NCI-H2227 (cell line): ENCODE results near the gene MED26.

Source experiments
- DNase-seq: peaks from one replicate; lab custom pipeline; 2025; ENCODE audit not compliant: unreplicated experiment; lab: John Stamatoyannopoulos, UW

MED26 gene

DNA sequence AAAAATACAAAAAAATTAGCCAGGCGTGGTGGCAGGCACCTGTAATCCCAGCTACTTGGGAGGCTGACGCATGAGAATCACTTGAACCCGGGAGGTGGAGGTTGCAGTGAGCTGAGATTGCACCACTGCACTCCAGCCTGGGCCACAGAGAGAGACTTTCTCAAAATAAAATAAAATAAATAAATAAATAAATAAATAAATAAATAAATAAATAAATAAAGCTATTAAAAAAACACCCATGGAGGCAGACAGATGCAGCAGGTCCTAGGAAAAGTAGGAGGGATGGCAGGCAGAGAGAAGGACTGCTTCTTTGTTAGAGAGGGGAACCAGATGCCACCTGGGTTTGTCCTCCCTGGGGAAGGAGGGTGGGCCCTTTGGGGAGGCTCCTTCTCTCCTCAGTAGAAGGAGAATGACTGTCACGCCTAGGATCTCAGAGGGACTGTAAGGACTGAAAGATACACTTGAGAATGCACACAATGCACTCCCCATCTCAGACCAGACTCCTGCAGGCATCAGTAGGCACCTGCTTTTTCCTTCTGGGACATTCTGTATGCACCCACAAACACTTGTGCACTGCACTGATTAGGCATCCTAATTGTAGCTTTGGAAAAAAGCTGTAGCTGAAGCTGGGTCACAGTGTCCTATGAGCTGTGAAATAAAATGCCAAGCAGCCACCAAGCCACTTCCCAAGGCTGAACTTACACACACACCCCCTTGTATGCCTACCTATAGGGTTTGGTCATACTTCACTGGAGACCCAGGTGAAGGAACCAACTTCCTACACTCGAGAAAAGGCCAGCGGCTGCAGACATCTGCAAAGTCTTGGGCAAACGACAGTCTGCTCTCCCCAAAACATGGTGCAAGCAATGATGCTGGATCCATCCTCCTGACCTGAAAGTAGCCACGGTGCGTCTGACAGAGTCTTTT lies 36.9 kb downstream of the MED26 start:
- no peak for DNase-seq

DNA sequence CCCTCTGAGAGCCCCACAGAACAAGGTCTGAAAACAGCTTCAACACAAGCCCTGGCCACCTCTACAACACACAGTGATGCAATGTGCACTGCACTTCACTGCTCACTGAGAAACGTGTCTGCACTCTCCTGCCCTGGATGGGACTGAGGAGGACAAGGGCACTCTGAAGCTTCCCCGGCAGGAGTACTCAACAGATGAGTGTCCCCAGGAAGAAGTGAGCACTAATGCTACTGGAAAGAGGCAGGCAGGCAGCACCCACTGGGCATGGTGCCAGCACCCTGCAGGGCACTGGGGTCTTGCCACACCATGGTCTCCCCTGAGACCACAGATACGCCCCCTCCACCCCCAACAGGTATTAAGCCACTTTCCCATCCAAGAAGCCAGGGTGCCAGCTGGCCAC lies 38.1 kb downstream of the MED26 start:
- no peak for DNase-seq

DNA sequence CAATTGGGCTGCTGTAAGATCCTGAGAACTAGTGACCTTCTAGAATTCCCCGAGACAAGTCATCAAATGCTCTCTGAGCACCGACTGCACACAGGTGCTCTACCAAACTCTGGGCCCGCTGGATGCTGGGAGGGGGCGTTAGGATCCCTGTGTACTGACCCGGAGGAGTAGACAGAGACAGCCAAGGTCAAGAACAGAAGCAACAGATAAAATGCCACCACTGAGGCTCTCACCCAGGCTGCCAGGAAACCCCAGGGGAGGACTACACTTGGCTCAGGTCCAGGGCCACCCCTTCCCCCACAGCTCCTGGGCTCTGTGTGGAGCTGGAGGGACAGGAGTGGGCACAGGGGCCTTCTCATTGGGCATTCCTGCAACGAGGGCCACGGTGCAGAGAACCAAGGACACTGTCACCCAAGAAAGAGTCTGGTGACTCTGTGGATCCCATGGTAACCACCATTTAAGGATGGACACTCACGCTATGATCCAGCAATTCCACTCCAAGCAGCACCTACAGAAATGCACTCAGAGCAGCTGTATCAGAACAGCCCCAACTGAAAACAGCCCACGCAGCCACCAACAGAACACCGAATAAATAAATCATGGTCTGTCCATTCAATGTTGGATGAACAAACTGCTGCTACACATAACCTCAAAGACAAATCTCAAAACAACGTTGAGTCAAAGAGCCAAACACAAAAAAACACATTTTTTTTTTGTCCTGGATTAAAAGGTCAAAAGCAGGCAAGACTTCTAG lies 39.0 kb downstream of the MED26 start:
- DNase-seq: no peak

DNA sequence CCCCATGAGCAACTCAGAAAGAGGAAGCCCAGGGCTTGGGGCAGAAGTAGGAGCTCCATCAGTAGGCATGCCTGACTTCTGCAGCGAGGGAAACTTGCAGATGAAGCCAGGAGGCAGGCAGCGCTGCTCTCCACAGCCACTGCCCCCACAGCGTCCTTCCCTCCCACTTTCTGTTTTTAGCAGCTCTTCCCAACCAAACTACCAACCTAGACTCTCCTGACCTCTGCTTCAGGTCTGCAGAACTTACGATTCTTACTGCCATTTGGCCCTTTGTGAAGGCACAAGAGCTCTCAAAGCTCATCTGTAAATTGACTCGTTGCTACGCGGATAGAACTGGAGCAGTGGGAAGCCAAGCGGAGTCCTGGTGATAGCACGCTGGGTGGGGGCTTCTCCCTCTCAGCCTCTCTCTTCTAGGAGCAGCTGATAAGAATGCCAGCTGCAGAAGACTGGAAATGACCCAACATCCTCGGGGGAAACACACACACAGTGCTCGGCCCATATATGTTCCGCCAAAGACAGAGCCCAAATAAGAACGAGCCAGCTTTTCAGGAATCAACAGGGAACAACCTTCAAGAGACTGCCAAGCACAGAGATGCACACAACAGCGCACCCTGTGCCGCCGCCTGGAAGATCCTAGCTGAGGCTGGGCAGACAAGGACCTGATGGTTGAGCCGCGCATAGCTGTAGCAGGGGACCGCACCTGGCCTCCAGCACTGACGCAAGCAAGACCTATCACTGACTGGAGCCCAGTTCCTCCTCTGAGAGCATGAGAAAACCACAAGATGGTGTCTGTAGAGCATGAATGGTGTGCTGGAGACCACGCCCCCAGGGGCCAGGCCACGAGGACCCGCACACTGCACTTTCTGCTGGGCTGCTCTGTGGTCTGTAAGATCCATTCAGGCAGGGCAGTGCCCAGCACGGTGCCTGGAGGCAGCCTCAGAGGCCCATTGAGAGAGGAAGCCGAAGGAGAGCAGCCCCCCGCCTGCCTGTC lies 39.9 kb downstream of the MED26 start:
- peak; percentile 50 for DNase-seq

DNA sequence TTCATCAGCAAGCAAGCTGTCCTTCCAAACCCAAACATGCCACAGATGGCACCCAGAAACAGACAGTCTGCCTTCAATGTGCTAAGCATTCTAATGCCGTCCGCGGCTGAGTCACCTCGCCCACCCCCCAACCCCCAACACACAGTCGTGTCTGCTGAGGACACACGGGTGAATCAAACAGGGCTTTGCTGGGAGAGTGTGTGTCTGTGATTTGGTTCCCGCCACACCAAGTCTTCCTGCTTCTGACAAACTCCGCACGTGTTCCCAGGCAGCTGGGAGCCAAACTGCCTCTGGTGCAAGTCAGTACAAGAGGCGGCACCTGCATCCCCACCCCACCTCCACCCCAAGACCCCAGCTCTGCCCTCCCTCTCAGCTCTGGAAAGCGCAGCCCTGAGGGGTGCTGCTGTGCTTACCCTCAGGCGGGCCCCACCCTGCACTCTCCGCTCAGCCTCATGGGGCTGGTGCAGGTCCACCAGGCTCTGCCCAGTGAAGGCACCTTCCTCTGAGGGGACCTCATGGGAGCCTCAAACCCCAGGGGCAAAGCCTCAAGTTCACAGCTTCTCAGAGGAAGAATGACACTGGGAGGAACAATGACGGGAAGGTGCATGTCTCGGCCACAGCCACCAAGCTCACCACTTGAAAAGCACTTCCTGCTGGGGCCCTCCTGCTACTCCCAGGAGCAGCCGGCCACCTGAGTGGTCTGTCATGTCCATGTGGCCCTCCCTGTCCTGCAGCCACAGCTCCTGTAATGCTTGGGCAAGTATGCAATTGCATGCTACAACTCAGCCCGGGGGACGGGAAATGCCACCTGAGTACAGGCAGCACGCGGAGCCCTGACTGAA lies 40.8 kb downstream of the MED26 start:
- no peak for DNase-seq

DNA sequence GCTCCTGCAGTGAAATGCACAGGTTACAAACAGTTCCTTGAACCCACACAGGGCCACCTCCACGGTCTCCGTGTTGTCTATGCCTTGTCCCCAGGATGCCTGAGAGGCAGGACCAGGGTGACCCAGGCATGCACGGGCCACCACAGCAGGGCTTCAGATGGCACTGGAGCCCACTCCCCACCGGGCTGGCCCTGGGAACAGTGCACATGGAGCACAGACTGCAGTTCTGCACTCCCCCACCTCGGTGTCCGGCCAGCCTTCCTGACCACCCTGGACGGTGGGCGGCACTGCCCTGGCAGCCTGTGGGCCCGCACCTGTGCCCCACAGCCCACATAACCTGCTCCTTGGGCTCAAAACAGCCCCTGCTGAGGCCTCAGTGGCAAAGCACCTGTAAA lies 41.5 kb downstream of the MED26 start:
- DNase-seq: no peak

DNA sequence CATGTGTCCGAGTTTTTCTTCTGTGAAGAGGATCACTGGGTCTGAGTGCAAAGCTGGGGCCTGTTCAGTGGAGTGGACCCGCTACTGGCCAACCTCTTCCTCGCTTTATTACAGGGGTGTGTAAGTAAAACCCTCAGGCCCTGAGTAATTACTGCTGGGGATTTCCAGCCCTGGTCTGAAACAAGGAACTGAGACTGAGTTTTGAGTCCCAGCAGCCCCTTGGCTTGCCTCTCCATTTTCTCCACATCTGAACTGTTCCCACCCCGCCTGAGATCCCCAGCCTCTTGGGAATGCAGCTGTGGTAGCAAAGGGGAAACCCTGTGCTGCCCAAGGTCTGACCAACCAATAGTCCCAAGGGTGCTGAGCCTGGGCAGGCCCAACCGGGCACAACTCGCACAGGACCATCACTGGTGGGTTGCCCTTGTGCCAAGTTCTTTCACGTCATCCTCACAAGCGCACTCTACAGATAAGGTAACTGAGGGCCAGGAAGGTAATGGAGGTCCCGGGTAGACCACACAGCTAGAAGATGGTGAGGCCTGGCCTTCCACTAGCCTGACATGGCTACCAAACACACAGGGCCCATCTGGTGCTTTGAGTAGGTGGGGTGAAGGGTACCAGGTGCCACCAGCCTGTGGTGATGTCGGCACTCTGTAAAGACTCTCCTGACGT lies 42.1 kb downstream of the MED26 start:
- DNase-seq: no peak

DNA sequence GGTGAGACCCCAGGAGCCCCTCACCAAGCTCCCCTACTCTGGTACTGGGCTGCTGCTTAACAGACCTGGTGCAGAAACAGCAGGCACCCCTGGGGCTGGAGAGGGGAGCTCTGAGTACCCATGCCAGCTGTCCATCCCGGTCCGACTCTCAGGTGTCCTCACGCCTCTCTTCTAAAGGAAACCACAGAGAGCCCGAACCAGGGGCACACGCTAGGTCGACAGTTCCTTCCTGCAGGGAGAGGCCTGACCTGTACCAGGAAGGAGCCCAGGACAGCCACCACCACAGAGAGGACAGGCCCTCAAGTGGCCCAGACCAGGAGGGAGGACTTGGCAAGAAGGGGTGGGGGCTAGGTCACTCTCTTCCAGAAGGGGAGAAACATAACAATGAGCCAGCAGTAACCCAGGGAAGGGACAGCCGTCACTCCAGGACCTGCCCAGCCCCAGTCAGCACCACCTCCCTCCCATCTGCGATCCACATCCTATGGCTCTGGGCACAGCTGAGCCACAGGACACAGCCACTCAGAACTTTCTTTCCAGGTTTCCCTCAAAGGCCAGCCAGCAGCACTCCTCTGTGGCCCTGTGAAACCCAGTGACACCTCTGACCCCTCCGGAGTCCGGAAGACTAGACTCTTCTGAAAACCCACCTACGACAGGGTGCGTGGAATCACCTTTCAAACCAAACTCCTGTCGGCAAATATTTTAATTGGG lies 42.8 kb downstream of the MED26 start:
- no peak for DNase-seq

DNA sequence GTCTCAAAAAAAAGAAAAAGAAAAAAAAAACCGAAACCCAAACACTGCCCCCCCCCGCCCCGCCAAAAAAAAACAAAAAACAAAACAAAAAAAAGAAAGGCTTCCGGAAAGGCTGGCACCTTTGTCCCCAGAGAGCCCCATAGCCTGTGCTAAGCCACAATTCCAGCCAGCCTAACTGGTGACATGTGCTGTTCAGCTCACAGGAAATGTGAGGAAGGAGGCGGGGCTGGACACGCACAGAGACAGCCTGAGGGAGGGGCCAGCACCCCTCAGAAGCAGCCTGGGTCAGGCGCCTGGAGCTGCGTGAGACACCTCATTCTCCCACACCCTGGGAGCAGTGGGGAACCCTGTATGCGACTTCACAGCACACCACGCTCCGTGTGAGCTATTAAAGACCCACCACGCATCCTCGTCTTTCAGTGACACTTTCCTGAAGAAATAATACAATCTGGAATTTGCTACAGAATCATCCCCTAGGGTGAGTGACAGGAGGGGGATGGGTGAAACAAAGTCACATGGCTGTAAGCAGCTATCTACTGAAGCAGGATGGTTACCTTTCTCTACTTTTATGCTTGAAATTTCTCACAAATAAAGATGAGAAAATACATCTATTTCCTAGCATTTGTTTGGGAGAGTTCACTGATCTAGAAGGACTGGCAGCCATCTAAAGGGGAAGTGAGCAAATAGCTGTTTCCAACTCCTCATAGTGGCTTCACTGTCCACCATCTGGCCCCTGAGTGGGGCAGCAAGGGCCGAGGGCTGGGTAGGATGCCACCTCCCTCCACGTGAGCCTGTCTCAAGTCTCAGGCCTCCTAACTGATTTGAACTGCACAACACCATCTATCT lies 43.5 kb downstream of the MED26 start:
- peak; percentile 53 for DNase-seq

DNA sequence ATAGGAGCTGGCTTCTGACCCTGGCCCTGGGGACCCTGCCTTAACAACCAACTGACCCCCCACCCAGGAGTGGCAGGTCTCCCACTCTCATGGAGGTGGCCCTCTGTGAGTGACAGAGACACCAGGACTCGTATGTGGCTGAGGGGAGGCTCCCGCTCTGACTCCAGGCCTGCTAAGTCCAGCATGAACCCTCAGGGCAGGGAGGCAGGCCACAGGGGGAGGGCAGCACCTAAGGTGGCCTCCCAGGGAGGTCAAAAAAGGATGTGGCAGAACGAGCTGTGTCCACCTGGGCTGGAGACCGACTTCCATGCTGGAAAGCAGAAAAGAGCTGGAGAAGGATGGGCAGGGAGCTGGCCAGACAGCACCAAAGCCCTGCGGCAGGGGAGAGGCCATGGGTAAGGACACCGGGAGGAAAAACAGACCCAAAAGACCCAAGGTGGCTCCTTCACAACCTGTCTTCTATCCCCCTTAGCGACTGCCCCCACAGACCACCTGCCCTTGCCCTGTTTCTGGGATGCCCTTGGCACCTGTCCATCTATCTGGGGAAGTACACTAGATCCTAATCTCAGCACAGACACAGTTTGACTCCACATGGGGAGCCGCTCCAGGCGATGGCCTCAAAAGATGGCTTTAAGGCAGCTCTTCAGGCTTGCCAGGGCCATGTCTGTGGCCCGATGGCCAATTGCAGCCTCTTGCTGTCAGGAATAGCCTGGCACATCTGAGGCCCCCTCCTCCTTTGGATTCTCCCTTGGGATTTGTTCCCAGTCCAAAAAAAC lies 45.3 kb downstream of the MED26 start:
- no peak for DNase-seq

DNA sequence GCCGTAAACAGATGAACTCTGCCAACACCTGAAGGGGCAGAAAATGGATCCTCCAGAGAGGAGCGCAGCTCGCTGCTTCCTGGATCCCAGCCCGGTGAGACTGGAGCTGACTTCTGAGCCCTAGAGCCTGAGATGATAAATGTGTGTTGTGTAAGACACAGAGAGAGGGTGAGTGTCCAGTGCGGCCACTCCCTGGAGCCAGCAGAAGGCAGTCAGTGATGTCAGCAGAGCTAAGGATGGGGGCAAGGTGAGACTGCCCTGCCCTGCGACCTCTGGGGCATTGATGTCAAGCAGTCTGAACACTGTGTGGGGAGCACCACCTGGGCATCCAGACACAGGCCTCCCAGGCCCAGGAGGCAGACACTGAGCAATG lies 46.0 kb downstream of the MED26 start:
- DNase-seq: no peak

DNA sequence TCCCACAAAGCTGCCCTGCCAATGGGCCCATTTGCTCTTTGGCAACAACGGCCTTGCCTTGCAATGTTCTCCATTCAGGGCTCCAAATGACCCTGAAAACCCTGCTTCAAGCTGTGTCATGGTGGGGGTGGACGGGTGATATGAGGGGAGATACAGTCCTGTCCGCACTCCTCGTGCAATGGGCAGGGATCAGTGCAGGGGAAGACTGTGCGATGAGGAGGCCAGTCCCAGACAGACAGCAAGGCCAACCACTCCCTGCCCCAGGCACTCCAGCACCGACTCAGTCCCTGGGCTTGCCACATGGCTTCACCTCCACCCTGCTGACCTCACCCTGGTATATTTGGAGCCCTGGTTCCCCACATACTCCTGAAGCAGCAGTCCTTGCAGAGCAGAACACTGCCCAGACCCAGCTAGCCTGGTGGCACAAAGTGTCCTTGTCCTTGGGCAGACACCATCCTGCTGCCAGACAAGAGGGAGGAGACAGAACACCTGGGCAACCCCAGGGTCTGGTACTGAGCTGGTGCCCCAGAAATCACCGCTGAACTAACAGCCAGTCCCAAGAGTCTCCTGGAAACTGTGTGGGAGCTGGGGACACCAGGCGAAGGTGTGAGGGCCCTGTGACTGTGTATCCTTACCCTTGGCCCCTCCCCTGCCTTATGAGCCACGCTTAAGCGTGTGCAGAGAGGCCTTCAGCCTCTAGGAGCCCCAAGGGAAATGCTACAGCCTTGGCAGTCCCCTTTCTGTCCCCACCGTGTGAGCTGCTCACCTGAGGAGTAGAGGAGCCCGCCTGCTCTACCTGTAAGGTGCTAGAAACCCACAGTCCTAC lies 46.6 kb downstream of the MED26 start:
- no peak for DNase-seq

DNA sequence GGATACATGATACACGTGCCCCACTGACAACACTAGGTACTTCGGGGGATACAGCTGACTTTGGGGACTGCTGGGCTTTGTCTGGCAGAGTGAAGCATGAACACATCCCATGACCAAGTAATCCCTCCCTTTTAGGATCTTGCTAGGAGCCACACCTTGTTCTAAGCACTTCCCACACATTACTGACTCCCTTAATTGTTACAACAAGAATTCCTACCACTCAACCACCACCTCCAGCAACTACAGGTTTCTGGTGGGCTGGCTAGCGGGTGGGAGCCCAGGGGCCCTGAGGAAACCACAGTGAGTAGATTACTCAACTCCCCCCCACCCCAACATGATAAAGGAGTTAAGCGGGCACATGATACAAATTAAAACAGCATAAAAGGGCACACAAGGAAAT lies 48.6 kb downstream of the MED26 start:
- DNase-seq: no peak

DNA sequence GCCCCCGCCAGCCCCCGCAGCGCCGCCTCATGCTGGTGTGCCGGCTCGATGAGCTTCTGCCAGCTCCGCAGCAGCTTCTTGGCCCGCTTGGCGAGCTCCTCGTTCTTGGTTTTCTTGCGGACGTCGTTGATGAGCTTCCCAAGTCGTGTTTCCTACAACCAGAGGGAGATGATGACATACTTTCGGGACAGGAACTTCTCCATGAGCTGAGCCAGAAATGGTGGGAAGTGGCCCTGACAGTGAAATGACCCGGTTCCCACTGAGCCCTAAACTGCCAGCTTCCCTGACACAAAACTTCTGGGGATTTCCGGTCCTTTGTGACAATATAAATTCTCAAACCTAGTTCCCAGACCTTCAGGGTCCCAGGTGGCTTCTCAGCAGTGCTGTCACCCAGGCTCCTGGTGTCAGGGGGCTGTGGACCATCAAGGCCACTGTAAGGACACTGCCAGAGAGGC lies 50.4 kb downstream of the MED26 start:
- DNase-seq: no peak

DNA sequence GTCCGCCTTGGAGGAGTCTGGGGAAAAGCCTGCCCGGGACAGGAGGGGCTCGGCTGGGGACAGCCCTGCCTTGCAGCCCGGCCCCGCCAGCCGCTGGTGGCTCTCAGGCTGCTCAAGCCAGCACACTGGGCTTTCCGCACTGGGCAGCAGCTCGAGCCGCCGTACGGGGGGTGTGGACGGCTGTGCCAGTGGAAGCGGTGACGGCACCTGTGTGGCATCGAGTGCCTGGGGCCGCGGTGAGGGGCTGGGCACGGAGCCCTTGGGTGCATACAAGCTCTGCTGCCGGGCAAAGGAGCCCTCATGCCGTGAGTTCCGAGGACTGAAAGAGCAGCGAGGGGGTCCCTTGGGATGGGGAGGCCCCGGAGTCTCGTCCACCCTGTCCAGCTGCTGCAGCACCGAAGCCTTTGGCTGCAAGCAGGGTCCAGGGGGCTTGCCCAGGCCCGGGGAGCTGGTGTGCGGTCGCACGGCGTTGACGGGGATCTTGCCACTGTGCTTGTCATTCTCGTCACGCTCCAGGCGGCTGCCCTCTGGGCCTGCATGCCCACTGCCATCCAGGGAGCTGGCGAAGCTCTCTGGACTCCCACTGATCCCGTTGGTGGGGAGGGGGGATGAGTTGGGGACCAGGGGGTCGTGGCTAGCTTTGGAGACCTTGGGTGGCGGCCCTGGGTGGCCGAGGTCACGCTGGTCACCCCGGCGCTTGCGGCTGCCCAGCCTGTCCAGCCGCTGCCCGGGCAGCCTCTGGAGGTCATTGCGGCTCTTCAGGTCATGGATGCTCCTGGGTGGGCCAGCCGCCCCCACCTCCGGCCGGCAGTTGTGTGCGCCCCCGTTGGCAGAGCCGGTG lies 51.1 kb downstream of the MED26 start:
- DNase-seq: no peak
